ENCODE results near the gene ANKRD11.
"Not testable (repeated sequence)": the region's sequence is repeated elsewhere in the genome, so short reads cannot be mapped to it uniquely, and the experiment has no call there.

The ANKRD11 gene

DNA sequence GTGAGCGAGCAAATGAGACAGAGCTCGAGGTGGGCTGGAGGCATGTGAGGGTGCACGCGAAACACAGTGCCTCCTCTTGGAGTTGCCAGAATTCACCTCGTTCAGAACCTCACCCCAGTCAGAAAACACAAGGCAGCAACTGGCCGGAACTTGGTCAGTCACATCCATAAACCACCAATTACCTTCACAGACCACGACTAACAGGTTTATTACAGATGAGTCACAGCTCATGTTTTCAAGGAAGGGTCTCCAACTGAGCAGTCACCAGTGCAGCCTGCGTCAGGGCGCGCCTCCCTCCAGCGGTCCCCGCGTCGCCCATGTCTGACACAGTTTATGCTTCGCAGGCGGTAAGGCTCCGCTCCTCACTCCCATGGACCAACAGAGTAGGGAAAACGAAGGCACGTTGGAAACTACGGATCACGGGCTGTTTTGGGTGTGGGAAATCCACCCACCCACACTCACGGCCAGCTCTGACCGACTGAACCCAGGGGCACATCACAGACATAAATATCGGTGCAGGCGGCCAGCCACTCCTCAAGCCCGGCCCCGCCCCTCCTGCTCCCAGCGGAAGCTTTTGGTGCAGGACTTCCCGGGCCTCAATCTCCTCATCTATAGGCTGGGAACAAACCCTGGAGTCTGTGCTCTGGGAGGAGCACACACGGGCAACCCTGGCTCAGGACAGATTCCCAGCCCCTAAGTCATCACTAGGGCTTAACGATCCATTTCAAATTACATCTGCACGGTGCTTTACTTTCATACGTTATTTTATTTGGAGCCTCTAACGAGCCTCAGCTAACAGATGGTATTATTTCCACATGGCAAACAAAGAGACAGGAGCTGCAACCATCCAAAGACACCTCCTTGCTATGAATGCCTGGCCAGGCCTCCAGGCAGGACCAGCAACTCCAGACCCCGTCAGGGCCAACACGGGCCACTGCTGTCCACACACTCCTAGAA lies 146.6 kb downstream of the ANKRD11 start:
- peak; percentile 57 for DNase-seq

DNA sequence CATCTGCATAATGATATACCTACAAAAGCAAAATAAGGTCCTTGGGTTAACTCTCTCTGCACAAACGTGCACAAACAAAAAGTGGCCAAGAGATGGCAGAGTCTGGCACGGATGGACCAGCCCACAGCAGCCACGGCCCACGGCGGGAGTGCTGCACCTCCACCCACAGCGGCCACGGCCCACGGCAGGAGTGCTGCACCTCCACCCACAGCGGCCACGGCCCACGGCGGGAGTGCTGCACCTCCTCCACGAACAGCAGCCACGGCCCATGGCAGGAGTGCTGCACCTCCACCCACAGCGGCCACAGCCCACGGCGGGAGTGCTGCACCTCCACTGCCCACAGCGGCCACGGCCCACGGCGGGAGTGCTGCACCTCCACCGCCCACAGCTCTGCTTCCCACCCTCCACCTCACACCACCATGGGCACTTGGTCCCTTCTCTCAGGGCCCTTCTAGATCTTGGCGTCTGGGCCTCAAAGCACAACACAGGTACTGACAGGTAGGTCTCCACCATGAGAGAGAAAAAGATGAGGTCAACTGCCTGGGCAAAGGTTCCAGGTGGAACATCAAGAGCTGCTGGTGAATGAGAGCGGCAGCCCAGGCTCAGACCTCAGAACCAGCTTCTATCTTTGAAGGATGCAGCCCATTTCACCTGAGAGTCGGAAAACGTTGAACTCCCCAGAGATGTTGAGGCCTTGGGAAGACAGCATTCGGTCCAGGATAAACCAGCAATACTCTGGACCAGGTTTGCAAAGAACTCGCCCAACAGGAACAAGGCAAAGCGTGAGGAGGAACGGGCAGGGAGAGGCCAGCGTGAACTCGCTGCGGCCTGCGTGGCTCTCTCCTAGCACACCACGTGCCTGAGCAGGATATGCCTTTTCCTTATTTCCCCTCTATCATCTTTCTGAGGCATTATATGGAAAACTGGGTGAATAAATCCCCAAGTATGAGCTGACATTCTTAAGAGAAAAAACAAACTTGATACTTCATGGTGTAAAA lies 148.4 kb downstream of the ANKRD11 start:
- DNase-seq: no peak

DNA sequence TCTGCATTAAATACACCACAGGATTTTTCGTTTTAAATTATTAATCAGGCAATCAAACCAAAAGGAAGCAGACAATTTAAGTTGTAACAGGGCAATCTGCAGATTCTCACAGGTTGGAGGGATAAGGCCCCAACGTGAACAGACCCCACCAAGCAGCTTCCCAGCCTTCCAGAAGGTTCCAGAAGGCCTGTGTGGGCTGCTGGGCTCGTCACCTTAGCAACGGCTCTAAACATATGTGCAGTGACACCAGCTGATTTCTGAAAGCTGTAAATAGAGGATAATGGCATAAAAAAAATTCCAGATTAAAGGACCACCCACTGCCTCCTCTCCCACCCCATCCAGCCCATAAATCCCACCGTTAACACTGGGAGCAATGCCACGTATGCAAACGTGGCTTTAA lies 149.1 kb downstream of the ANKRD11 start:
- DNase-seq: no peak

DNA sequence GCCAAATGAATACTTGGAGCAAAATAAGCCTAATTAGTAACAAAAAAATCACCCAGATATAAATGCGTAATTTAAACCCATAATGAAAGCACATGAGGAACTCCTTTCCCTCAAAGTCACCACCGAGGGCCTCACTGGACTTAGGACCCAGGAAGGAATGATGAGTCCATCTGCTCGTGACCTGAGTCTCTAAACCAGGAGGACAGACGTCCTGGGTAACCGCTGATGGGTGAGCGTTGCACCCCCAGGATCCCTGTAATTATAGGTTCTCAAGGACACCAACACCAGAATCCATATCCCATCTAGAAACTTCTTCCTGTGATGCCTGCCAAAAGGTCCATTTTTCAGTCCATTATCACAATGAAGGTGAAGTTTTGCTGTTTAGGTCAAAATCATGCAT lies 151.5 kb downstream of the ANKRD11 start:
- no peak for DNase-seq

DNA sequence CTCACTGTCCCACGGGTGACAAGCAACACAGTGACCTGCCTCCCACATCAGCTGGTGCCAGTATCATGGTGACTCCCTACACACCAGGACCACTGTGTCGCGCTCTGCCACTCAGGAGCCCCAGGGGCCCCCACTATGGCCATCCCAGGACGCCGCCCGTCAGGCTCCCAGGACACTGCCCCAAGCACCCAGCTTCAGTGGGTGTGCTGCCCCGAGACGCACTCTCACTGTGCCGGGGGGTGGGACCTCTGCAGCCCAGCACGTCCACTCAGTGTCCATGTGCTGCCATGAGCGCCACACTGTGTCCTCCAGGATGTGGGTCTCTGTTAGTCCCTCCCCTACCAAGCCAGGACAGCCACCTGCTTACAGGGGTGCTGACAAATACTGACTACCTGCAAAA lies 152.4 kb downstream of the ANKRD11 start:
- no peak for DNase-seq

DNA sequence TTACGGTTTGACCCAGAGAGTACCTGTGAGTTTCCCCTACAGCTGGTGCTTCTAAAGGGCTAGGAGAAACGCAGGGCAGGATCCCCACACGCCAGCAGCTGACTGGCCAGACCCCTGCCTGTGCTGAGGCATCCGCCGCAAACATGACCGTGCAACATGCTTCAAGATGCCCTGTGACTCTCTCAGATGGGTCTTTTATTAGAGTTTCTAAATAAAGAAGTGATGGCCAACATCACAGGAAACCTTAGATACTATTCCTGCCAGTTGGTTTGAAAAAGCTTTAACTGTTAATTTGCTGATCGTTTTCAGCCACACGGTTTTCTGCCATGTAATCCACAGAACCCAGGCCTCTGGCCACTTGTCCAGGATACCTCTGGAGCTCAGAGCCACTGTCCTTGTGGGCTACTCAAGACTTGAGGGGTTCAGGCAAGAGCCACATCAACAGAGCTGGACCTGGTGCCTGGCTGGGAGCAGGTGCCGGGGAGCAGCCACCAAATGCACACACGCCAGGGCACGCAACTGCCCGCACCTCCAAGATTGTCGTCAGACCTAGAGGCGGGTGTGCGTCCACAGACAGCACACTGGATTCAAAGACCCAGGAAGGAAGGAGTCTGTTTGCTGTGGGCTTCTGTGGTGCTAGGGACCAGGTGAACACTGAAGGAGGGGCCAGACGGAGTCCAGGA lies 154.4 kb downstream of the ANKRD11 start:
- DNase-seq: no peak

DNA sequence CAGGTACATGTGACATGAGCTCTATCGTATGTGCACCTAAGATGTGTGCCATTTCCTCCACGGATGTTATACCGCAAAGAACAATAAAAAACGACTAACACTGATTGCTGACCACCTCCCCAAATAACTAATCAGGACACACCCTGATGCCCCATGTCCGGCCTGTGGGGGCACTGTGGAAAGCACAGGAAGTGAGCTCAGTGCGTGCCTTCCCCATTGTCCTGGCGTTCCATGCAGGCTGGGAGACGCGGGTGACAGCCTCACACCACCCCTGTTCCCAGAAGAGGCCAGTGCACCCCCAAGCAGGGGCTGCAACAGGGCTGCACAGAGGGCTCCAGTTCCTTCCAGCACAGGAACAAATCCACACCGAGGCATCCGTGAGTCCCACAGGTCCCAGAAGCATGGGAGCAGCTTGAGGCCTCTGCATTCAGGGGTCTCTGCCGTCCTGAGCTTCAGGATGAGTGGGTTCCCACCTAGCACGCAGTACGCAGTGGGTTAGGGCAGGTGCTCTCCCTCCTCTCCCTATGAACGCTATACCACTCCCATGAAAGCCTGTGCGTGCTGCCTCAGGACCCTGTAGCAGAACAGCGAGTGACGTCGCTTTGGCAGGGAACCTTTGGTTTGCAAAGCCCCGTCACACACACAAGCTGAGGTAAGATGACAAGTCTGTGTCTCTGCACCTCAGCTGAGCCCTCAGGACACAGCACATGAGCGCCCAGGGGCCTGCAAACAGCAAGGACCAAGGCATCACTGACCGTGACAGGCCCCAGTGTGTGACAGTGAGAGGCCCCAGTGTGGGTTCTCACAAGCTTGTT lies 155.2 kb downstream of the ANKRD11 start:
- DNase-seq: no peak

DNA sequence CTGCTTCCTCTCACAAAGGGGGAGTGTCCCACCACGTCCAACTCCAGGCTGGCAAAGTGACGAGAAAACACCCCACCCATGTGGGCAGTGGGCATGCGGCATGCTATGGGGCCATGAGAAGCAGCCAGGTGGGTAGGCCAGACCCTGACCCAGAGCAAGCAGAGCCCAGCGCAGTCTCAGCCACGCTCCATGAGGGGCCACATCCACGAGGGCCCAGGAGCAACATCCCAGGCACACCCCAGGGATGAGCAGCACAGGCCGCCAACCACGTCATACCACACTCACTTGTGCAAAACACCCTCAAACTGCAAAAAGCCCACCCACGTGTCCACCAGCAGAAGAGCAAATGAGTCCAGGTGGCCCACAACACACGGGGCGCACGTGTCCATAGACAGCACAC lies 155.9 kb downstream of the ANKRD11 start:
- DNase-seq: no peak

DNA sequence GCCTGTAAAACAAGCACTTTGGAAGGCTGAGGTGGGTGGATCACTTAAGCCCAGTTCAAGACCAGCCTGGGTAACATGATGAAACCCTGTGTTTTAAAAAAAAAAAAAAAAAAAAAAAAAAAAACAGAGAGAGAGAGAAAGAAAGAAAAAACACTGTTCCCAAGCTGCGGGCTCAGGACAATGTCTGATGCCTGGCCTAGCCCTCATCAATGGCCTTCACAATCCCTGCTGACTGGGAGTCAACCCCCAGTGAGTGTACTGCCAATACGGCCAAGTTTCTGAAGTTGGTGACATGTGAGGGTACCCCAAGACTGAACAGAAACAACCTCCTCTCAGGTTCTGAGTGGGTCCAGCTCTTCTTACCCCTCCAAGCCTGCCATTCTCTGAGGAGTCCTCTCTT lies 156.3 kb downstream of the ANKRD11 start:
- DNase-seq: no peak

DNA sequence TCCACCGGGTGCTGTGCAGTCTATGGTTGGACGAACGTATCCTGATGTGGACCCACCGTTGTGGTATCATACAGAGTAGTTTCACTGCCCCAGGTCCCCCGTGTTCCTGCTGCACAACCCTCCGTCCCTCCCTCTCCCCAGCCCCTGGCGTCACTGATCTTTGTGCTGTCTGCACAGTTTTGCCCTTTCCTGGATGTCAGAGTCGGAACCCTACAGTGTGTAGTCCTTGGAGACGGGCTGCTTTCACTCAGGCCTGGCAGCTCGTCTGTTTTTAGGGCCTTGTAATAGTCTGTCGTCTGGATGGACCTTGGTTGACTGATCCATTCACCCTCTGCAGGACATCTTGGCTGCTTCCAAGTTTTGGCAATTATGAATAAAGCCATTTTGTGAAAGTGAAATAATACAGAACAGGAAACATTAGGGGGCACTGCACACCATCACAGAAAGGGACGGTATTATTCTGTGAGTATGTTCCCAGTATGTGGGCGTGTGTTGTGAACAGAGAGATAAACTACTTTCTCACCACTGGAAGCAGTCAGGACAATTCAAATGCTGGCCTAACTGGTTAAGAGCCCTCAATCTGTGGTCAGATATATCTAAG lies 156.9 kb downstream of the ANKRD11 start:
- DNase-seq: peak; percentile 32

DNA sequence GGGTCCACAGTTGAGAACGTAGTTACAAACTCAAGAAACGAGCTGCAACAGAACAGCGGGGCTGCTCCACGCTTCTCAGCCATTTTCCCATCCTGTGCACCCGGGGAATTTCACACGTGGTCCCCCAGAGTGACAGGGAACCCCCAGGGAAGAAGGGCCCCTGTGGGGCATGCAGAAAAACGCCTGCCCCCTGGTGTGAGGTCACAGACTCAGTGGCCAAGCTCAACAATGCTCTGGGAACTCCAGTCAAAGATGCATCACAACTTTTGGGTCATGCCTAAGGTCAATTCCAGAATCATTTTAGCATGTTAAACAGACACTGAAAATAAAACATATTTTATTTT lies 157.5 kb downstream of the ANKRD11 start:
- no peak for DNase-seq

DNA sequence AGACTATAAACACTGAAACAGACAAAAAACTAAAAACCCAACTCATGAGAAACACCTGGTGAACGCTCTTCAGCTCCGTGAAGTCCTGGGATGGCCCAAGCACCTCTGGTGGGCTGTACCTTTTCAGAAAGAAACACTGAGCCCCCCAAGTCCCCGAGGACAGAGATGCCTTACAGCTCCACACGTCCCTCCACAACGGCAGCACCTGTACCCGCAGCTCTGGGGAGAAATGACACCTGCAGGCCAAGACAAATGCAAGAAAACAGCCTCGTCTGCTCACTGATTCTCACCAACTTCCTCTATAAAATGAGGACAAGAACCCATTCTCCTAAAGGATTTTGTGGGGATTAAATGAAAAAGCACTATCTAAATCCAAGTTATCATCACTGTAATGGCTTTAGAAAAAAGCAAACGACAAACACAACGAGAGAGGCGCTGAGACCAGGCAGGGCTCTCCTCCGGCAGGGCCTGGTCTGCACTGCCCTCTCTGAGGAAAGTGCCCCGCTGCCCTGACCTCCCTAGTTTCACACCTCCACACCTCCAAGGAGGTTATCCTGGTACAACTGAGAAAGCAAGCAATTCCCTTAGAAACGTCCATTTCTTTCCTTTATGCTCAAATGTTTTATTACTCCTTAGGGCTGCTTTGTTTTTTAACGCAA lies 158.0 kb downstream of the ANKRD11 start:
- DNase-seq: no peak

DNA sequence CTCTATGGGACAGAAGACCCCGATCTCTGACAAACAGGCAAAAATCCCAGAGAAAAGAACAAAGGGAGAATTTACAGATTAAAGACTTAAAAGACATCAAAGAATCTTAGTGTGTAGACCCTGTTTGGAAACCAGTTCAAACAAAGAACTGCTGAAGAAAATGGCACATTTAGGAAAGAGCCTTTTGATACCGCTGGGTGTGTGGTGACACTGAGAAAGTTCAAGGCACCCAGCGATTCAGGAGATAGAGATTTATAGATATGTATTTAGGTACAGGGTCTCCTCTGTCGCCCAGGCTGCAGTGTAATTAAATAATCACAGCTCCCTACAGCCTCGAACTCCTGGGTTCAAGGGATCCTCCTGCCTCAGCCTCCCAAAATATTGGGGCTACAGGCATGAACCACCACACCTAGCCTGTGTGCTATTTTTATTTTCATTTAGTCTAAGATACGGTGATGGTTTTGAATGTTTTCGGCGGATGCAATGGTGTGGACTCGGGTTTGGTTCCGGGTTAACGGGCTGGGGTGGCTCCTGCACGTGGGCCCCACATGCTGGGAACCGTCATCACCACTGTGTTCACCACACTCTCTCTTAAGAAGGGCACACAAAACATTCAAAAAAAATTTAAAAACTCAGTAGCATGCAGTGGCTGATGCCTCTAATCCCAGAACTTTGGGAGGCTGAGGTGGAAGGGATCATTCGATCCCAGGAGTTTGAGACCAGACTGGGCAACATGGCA lies 158.8 kb downstream of the ANKRD11 start:
- DNase-seq: no peak

DNA sequence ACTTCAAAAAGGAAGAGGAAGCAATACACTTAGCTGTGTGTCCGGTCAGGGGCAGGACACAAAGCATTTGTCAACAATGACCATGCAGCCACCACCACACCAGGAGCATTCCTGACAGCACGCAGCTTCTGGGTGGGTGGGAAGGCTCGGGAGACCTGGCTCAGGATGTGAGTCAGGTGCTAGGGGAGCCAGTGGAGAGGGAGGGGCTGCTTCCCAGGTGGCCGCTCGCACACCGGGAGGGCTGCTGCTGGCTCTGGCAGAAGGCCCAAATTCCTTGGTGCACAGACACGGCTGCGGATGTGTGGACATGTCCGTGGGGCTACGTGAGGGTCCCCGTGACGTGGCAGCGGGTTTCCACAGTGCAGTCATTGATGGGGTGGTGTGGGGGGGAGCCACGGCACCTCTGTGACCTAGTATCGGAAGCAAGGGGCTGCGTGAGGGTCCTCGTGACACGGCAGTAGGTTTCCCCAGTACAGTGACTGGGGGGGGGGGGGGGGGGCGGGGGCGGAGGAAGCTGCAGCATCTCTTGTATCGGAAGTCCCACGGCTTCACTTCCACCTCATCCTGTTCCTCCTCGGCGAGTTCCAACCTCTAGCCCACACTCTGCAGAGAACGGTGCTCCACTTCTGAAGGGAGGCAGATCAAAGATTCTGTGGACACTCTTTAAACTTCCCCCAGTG lies 160.0 kb downstream of the ANKRD11 start:
- no peak for DNase-seq

DNA sequence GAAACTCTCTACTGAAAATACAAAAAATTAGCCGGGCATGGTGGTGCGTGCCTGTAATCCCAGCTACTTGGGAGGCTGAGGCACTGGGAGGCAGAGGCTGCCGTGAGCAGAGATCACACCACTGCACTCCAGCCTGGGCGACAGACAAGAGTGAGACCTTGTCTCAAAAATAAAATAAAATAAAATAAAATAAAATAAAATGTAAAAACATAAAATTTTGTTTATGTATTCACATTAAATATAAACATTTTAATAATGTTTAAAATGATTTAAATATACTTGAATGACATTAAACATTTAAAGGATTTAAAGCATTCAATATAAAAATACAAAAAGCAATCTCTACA lies 160.6 kb downstream of the ANKRD11 start:
- not testable (repeated sequence) for DNase-seq

DNA sequence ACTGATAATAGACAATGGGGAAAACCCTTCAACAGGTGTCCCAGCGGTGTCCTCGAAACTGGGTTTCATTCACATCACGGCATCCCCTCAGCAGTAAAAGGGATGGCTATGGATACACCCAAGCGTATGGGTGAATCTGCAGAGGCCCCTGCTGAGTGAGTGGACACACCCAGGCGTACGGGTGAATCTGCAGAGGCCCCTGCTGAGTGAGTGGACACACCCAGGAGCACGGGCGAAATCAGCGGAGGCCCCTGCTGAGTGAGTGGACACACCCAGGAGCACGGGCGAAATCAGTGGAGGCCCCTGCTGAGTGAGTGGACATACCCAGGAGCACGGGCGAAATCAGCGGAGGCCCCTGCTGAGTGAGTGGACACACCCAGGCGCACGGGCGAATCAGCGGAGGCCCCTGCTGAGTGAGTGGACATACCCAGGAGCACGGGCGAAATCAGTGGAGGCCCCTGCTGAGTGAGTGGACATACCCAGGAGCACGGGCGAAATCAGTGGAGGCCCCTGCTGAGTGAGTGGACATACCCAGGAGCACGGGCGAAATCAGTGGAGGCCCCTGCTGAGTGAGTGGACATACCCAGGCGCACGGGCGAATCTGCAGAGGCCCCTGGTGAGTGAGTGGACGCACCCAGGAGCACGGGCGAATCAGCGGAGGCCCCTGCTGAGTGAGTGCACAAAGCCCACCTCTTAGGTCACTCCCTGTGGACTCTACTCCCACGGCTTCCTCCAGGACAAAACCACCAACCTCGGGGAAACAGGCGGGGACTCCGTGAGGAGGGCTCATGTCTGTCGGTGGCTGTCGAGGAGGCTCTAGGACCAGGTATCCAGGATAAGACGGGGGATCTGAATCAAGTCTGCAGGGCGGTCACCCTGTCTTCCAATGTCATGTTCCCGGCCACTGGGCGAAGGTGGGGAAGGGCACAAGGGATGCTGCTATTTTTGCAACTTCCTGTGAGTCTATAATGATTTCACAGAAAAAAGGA lies 161.7 kb downstream of the ANKRD11 start:
- not testable (repeated sequence) for DNase-seq

DNA sequence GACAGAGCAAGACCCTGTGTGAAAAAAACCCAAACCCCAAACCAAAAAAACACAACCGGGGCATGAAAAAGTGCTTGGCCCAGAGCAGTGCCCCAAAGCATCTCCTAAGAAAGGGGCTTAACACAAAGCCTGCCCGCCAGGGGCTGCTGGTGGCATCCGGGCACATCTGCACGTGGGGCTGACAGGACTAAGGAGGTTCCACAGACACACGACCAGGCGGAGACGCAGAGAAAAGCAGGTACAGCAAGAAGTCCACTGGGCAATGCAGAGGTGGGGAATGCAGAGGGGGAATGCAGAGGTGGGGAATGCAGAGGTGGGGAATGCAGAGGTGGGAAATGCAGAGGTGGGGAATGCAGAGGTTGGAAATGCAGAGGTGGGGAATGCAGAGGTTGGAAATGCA lies 163.6 kb downstream of the ANKRD11 start:
- no peak for DNase-seq

DNA sequence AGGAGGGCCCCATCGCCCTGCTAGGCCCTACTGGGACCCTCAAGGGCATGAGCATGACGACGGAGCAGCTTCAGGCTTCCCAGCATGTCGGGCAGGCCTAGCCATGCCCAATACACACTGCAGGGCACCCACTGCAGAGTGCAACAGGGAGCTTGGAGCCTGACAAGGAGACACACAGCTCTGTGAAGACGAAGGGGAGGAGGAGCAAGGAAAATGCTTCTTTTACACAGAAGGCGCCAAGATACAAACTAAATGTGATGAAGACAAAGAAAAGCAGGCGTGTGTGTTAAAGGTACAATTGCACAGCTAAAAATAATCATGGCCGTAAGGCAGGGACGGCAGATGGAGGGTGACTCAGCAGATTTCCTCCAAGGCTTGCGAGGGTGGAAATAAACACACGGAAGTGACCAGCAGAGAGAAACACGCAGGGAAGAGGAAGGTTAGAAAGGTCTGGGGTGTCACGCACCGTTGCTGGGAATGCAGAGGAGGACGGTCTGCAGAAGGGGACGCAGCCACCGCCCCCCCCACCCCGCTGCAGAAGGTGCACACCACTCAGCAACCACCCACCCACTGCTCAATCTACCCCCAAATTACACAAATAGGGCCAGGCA lies 164.4 kb downstream of the ANKRD11 start:
- DNase-seq: peak; percentile 26
